GM23248 (cell line): ENCODE measurements around the gene CDC42SE2. TPM values are rescaled to one million over a fixed set of nuclear protein-coding genes. Genes with fewer than 3 reads are reported as not detected.

Source experiments
- DNase-seq: peaks from one replicate; pipeline ENCODE4 v3.0.0-alpha.2; 2015
- H2AFZ ChIP-seq: fragments of 200-600 bp; sonication (generic); 2 replicates; pipeline ENCODE4 v1.6.1; 2016; ENCODE audit warnings: antibody characterized with exemption
- H3F3A ChIP-seq: fragments of 200-600 bp; sonication (generic); 2 replicates; pipeline ENCODE4 v1.6.1; 2016; ENCODE audit warnings: mild to moderate bottlenecking, antibody characterized with exemption, mixed run types; ENCODE audit not compliant: insufficient read depth
- H3K27ac ChIP-seq: fragments of 200-600 bp; sonication (generic); 2 replicates; pipeline ENCODE4 v1.5.1; 2016; ENCODE audit warnings: mild to moderate bottlenecking
- H3K27me3 ChIP-seq: fragments of 200-600 bp; sonication (generic); replicated peaks from 2 replicates; pipeline ENCODE4 v1.6.1; 2016; ENCODE audit warnings: mild to moderate bottlenecking; ENCODE audit not compliant: insufficient read depth
- H3K36me3 ChIP-seq: fragments of 200-600 bp; sonication (generic); 2 replicates; pipeline ENCODE4 v1.6.1; 2016; ENCODE audit warnings: low read depth, mild to moderate bottlenecking
- H3K4me1 ChIP-seq: fragments of 200-600 bp; sonication (generic); 2 replicates; pipeline ENCODE4 v1.6.1; 2016; ENCODE audit warnings: mild to moderate bottlenecking; ENCODE audit not compliant: insufficient read depth
- H3K4me2 ChIP-seq: fragments of 200-600 bp; sonication (generic); one replicate; pipeline ENCODE4 v1.6.1; 2016; ENCODE audit warnings: mild to moderate bottlenecking; ENCODE audit not compliant: unreplicated experiment
- H3K4me3 ChIP-seq: fragments of 200-600 bp; sonication (generic); 2 replicates; pipeline ENCODE4 v1.5.1; 2016; ENCODE audit warnings: mild to moderate bottlenecking
- H3K79me2 ChIP-seq: fragments of 200-600 bp; sonication (generic); 2 replicates; pipeline ENCODE4 v1.6.1; 2016; ENCODE audit warnings: mild to moderate bottlenecking; ENCODE audit not compliant: insufficient read depth
- H3K9ac ChIP-seq: fragments of 200-600 bp; sonication (generic); 2 replicates; pipeline ENCODE4 v1.6.1; 2016; ENCODE audit warnings: mild to moderate bottlenecking
- H3K9me2 ChIP-seq: fragments of 200-600 bp; sonication (generic); 2 replicates; pipeline ENCODE4 v1.6.1; 2016; ENCODE audit warnings: mixed run types, mild to moderate bottlenecking, moderate library complexity; ENCODE audit not compliant: insufficient read depth
- H3K9me3 ChIP-seq: fragments of 200-600 bp; sonication (generic); one replicate; pipeline ENCODE4 v1.6.1; 2017; ENCODE audit warnings: low read depth
- H4K20me1 ChIP-seq: fragments of 200-600 bp; sonication (generic); 2 replicates; pipeline ENCODE4 v1.6.0; 2016; ENCODE audit not compliant: insufficient read depth
- EZH2 ChIP-seq: fragments of 200-600 bp; sonication (generic); IDR thresholded peaks from 2 replicates; pipeline ENCODE4 v1.6.1; 2018; ENCODE audit warnings: antibody characterized with exemption, mild to moderate bottlenecking; ENCODE audit not compliant: insufficient read depth, poor library complexity, severe bottlenecking
- EZH2phosphoT487 ChIP-seq: fragments of 200-600 bp; sonication (generic); IDR thresholded peaks from 2 replicates; pipeline ENCODE4 v1.6.1; 2018; ENCODE audit warnings: antibody characterized with exemption, moderate library complexity, mild to moderate bottlenecking, low read depth; ENCODE audit not compliant: insufficient read depth
- WGBS, 2 experiments: methylation state at CpG; one replicate each; pipeline ENCODE4 v1.1.6; 2015 to 2017; ENCODE audit warnings: low lambda C conversion rate in 2 of 2, low coverage in 1 of 2; ENCODE audit errors: missing lambda C conversion rate in 2 of 2; 5-methylcytosine and 5-hydroxymethylcytosine counted together
- in situ Hi-C: fragments of 300-500 bp; cut with MboI; formaldehyde crosslinking; loops from 2 replicates; pipeline ENCODE4 v1.15.0; 2020
- polyA plus RNA-seq: library from polyadenylated mRNA; unstranded; fragments of >200 nt; fragmentation: Nextera tagmentation; extraction: Ambion mirVana; gene quantifications from 2 replicates; pipeline ENCODE4 v1.2.1, GENCODE V29; 2016
- total RNA-seq: library from RNA; depleted of rRNA; stranded (reverse); fragments of >200 nt; shearing (Covaris generic); gene quantifications from 2 replicates; pipeline ENCODE4 v1.2.3, GENCODE V29; 2014

CDC42SE2 gene
- total and polyA plus RNA-seq, 2 experiments from 2014 or later: 13.7 to 17.5 TPM

GRCh38 chr5:131381021-131381420 is 117.2 kb downstream of the CDC42SE2 start:
- Histone ChIP-seq H3K27me3 (no peaks in the 10 kb centered on the region), H3K4me1 (0 out of 2 replicates have a peak, but pooled peaks cover 8% of the 10 kb centered on the region), H2AFZ (no peak overlapping the region), H3K79me2 (peaks cover 29% of the 10 kb centered on the region; the same call in 1 of the 2 replicates), H4K20me1 (0 out of 2 replicates have a peak, but pooled peaks cover 4% of the 10 kb centered on the region), H3K4me3 (no peak overlapping the region), H3K27ac (no peak overlapping the region), H3K9me2 (no peaks in the 10 kb centered on the region), H3K4me2 (no peak overlapping the region), H3K9ac (no peak overlapping the region), H3K9me3 (no peaks in the 10 kb centered on the region), H3K36me3 (no peaks in the 10 kb centered on the region), H3F3A (0 out of 2 replicates have a peak, but pooled peaks cover 7% of the 10 kb centered on the region)
- TF ChIP-seq EZH2phosphoT487 (no peak), EZH2 (no peak)
- 97 to 98% methylated on average over 4 of the region's 4 CpGs for WGBS, 2 experiments
- in situ Hi-C loops: loop anchor here (10.0 kb wide), 1 partner anchor 216 kb away; the partner anchor contains the start of gene HINT1
- DNase-seq: no peak

- Histone ChIP-seq H3K4me1 (0 out of 2 replicates have a peak, but pooled peaks cover 8% of the 10 kb centered on the region), H3K36me3 (no peaks in the 10 kb centered on the region), H4K20me1 (0 out of 2 replicates have a peak, but pooled peaks cover under 1% of the 10 kb centered on the region), H3K4me2 (no peak overlapping the region), H3K4me3 (no peak overlapping the region), H2AFZ (no peak overlapping the region), H3K79me2 (peaks cover 22% of the 10 kb centered on the region; the same call in 1 of the 2 replicates), H3K9me2 (no peaks in the 10 kb centered on the region), H3F3A (0 out of 2 replicates have a peak, but pooled peaks cover 7% of the 10 kb centered on the region), H3K27ac (no peak overlapping the region), H3K9ac (no peak overlapping the region), H3K9me3 (no peaks in the 10 kb centered on the region), H3K27me3 (no peaks in the 10 kb centered on the region)
- TF ChIP-seq EZH2phosphoT487 (no peak), EZH2 (no peak)
- no peak for DNase-seq
- WGBS, 2 experiments: 89 to 94% methylated on average over 2 of the region's 2 CpGs
- in situ Hi-C loops: loop anchor here (10.0 kb wide), 1 partner anchor 217 kb away; the partner anchor contains the start of gene HINT1
Measured at GRCh38 chr5:131381777-131382176, 117.9 kb downstream of the CDC42SE2 start.

- H3K79me2 ChIP-seq: peaks cover 18% of the 10 kb centered on the region; the same call in 1 of the 2 replicates
- H3K27me3 ChIP-seq: no peaks in the 10 kb centered on the region
- peak; percentile 51 for DNase-seq
- TF ChIP-seq EZH2phosphoT487 (no peak), EZH2 (no peak)
- H3F3A ChIP-seq: 0 out of 2 replicates have a peak, but pooled peaks cover 7% of the 10 kb centered on the region
- H3K9ac ChIP-seq: no peak overlapping the region
- no peaks in the 10 kb centered on the region for H3K36me3 ChIP-seq
- no peaks in the 10 kb centered on the region for H3K9me2 ChIP-seq
- no peak overlapping the region for H2AFZ ChIP-seq
- no peak overlapping the region for H3K4me2 ChIP-seq
- no peaks in the 10 kb centered on the region for H4K20me1 ChIP-seq
- WGBS, 2 experiments: 80 to 82% methylated on average over 3 of the region's 3 CpGs
- in situ Hi-C loops: loop anchor here (10.0 kb wide), 1 partner anchor 218 kb away; the partner anchor contains the start of gene HINT1
- H3K4me1 ChIP-seq: 0 out of 2 replicates have a peak, but pooled peaks cover 5% of the 10 kb centered on the region
- H3K4me3 ChIP-seq: no peak overlapping the region
- no peak overlapping the region for H3K27ac ChIP-seq
- H3K9me3 ChIP-seq: no peaks in the 10 kb centered on the region
Measured at GRCh38 chr5:131382407-131383395, 118.8 kb downstream of the CDC42SE2 start.

- Histone ChIP-seq H3K27me3 (no peaks in the 10 kb centered on the region), H3K79me2 (peaks cover 18% of the 10 kb centered on the region; the same call in 1 of the 2 replicates), H3K9me3 (no peaks in the 10 kb centered on the region), H3F3A (0 out of 2 replicates have a peak, but pooled peaks cover 2% of the 10 kb centered on the region), H3K4me1 (no peaks in the 10 kb centered on the region), H3K36me3 (no peaks in the 10 kb centered on the region), H3K9me2 (no peaks in the 10 kb centered on the region), H4K20me1 (no peaks in the 10 kb centered on the region), H3K4me3 (no peak overlapping the region), H3K4me2 (no peak overlapping the region), H3K9ac (no peak overlapping the region), H3K27ac (no peak overlapping the region), H2AFZ (no peak overlapping the region)
- no peak for TF ChIP-seq EZH2phosphoT487
- TF ChIP-seq EZH2: no peak
- in situ Hi-C loops: loop anchor here (10.0 kb wide), 1 partner anchor 219 kb away; the partner anchor contains the start of gene HINT1
- no peak for DNase-seq
- WGBS, 2 experiments: 87% methylated on average over 6 of the region's 6 CpGs
Measured at GRCh38 chr5:131384173-131384572, 120.3 kb downstream of the CDC42SE2 start.
